GM18517 (cell line): Measurements from ENCODE around the gene RFLNA.
A peak's percentile ranks its signal among the peaks of the same experiment; 100 is the strongest.

Experiments used
- ATAC-seq: cut with Tn5 transposase; IDR thresholded peaks from one replicate; pipeline ENCODE4 v1.9.1; 2021; ENCODE audit warnings: mild to moderate bottlenecking, moderate library complexity; ENCODE audit not compliant: unreplicated experiment

Gene RFLNA, protein sequence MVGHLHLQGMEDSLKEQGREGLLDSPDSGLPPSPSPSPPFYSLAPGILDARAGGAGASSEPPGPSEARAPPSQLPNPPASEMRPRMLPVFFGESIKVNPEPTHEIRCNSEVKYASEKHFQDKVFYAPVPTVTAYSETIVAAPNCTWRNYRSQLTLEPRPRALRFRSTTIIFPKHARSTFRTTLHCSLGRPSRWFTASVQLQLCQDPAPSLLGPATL

GRCh38 chr12:124294780-124295341 is at the start of gene RFLNA:
RFLNA (plus strand) TSS chr12:124295093; CDS start chr12:124295430, 337 bp downstream.
- ATAC-seq: no peak

DNA sequence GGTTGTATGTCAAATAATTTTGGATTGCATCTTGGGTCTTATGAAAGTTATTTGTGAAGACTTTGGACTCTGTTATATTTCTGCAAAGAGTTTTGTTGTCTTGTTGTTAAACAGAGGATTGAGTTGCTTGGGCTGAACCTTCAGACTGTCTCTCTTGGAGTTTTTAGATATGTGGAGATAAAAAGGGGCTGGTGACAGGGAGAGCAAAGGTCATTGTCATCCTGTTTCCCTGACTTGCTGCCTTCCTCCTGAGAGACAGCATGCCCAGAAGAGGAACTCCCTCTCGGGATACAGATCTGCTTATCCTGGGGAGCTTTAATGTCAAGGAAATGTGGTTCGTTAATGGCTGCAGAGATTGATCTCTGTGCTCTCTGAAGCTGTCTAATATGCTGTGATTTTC is 47.6 kb upstream of the RFLNA start:
- ATAC-seq: no peak

DNA sequence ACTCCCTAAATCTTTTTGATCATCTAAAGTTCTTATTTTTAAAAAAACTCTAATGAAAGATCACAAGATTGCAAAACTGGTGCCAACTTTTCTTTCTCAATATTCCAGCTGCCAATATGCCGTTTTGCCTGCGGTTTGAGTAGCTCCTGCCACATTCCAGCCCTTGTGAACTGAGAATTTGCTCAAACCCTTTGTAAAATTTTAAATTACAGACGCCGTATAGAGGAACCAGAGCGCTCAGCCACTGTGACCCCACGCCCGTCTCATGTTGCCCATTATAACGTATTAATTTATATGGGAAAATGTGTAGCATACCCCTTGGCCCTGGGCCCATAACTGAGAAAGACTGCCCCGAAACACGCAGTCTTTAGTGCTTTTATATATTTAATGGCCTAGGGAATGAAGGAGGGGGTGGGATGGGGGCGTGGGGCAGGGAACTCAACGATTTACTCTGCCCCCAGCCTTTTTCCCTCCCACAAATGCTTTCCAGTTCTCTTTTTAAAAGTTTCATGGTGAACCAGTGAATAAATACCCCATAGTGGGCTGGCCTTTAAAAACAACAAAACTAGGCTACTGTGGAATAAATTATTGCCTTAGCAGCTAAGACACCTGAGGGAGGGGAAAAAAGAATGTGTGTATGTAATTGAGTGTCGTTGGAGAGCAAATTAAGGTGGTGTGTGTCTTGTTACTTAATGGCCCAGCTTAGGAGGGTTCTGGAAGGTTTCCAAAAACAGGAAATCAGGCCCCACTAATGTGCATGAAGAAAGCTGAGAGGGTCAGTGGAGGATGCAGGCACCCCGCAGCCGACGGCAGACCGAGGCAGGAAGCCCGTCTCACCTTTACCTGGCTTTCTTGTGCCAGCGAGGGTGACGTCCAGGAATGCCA is 45.7 kb upstream of the RFLNA start:
- no peak for ATAC-seq

GRCh38 chr12:124251186-124251585 is 43.7 kb upstream of the RFLNA start:
- ATAC-seq: no peak

DNA sequence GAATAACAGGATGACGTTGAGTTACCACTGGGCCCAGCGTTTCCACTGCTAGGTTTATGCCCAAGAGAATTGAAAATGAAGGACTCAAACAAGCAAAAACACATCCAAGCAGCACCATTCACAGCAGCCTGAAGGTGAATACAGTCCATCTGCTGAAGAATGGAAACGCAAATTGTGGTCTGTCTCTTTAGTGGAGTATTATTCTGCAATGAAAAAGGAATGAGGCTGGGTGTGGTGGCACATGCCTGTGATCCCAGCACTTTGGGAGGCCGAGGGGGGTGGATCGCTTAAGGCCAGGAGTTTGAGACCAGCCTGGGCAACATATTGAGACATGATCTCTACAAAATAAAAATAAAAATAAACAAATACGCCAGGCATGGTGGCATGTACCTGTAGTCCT is 41.9 kb upstream of the RFLNA start:
- no peak for ATAC-seq

GRCh38 chr12:124254126-124254525 is 40.8 kb upstream of the RFLNA start:
- no peak for ATAC-seq

- no peak for ATAC-seq
Measured at GRCh38 chr12:124259154-124260066, 35.5 kb upstream of the RFLNA start.

DNA sequence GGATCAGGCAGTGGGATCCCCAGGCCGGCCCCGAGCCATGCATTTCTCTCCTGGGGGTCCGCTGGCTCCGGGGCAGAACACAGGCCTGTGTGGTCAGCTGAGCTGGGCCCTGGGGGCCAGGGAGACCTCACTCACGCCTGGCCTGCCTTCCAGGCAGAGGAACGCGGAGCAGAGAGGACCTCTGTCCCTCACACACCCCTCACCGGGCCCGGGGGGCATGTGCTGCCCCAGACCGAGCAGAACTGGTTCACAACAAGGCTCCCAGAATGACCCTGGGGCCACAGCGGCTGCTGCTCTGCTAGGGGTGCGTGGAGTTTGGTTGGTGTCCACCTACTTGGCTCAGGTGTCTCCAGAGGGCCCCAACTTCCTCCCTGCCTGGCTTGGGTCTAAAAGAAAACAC is 33.0 kb upstream of the RFLNA start:
- no peak for ATAC-seq

DNA sequence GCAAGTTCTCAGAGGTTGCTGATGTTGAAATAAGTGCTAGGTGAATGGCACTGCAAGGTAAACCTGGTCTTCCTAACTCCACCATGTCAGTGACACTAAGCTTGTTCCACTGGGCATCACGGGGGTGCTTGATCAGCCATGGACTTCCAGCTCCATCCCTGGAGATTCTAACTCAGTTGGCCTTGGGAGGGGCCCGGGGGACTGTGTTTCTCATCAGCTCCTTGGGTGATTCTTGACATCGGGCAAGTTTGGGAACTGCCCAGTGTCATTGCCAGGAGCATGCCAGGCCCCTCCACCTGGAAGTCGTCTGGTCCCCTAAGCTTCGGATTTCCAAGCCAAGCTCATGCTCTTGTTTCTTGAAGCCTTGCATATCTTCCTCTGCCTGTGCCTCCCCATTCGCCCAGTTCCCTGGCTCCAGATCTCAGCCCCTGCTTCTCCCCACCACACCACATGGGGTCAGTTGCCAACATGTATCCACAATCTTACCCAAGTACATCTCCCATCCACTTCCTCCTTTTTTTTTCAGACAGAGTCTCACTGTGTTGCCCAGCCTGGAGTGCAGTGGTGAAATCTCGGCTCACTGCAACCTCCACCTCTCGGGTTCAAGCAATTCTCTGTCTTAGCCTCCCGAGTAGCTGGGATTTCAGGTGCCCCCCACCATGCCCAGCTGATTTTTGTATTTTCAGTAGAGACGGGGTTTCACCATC is 30.7 kb upstream of the RFLNA start:
- no peak for ATAC-seq

- no peak for ATAC-seq
Measured at GRCh38 chr12:124264879-124265278, 30.0 kb upstream of the RFLNA start.

DNA sequence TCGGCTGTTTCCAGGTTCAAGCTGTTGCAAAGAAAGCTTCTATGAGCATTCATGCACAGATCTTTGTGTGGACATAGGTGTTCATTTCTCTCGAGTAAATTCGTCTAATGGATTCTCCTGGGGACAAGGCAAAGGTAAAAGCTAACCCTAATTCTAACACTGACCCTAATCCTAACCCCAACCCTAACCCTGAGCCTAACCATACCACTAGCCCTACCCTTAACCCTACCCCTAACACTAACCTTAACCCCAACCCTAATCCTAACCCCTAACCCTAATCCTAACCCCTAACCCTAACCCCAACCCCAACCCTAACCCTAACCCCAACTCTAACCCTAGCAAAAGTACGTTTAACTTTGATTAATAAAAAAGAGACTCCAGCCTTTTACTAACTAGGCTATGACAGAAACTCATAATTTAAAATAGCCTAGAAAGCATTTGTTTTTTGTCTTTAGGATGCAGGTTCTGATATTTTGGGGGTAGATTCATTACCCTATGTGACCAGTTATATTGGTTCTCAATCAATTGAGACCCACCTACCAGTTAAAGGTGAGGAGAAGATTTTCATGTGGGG is 27.6 kb upstream of the RFLNA start:
- no peak for ATAC-seq

DNA sequence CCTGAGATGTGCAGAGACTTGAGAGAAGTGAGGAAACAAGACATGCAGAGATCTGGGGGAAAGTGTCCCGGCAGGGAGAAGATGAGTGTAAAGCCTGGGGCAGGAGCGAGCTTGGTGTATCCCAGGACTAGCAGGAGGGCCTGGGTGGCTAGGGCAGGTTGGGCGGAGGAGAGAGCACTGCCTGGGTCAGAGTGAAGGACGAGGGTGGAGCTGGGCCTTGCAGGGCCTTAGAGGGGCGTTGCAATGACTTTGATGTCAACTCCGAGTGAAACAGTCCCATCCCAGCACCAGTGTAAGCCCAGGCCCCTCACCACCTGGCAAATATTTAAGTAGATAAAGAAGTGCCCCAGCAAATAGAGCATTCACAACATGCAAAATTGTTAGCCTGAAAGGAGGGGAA is 24.2 kb upstream of the RFLNA start:
- no peak for ATAC-seq

DNA sequence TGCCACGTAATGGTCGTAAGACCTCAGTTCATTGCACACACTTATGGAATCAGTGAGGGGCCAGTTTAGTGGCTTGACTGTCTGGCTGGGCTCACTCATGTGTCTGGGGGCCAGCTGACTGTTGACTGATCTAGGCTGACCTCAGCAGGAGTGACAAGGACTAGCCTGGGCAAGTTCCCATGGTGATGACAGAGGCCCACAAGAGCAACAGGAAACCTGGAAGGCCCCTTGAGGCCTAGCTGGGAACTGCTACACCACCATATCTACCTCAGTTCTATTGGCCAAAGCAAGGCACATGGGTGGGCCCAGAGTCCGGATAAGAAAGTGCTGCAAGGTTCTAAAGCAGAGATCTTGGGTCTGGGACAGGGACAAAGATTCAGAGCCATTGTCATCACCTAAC is 21.3 kb upstream of the RFLNA start:
- peak; percentile 63 for ATAC-seq

- ATAC-seq: no peak
Measured at GRCh38 chr12:124276337-124276736, 18.6 kb upstream of the RFLNA start.

DNA sequence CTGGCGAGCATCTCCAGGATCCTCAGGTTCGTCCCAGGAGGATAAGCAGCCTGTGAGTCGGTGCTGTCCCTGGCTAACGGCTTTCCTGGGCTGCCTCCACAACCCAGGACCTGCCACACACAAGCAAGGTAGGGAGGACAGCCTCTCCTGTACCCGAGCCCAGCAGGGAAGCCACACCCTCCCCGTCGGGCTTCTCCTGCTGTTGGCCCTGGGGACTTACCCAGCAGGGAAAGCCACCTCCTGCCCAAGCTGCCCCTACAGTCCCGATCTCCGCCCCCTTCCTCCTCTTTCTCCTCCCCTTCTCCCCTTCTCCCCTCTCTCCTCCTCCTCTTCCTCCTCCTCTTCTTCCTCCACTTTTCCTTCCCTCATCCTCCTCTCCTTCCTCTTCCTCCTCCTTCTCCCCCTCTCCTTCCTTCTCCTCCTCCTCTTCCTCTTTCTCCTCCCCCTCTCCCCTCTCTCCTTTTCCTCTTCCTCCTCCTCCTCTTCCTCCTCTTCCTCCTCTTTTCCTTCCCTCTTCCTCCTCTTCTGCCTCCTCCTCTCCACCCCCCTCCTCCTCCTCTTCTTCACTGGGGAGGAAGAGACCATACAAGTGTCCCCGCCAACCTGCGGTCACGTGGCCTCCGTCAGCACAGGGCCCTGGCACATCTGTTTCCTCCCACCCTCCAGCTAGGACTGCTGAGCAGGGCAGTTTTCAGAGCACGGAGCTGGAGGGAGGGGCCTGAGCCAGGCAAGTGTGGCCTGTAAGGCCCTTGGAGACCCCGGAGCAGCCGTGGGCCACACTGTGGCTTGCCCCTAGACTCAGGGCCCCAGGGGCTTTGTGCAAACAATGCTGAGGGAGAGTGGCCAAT is 17.3 kb upstream of the RFLNA start:
- no peak for ATAC-seq

GRCh38 chr12:124278389-124279101 is 16.3 kb upstream of the RFLNA start:
- ATAC-seq: no peak

DNA sequence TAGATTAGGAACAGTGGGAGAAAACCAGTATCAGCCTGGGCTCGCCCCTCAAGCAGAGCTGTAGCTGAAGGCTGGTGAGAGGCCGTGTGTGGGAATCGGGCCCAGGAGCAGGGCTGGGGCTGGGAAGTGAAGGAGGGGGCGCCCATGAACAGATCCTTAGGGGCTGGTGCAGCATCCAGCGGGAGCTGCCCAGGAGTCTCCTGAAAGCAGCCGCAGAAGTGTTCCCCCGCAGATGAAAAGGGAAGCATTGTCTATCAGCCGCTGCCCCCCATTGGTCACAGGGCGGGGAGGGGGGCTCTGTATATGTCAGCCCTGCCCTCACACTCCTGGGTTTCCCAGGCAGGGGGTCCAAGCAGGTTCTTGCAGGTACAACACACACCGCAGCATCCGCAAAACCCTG is 15.6 kb upstream of the RFLNA start:
- no peak for ATAC-seq

GRCh38 chr12:124279846-124280360 is 15.0 kb upstream of the RFLNA start:
- ATAC-seq: no peak
